ENCODE results near the gene CYP2E1. TPM values are rescaled to one million over a fixed set of nuclear protein-coding genes. Genes with fewer than 3 reads are reported as not detected.
"Not testable (repeated sequence)": the region's sequence is repeated elsewhere in the genome, so short reads cannot be mapped to it uniquely, and the experiment has no call there.

The CYP2E1 gene
- total RNA-seq, 2 donors from 2014 or later: 0.77 to 0.86 TPM

GRCh38 chr10:133515471-133515870, 11.7 kb upstream of the CYP2E1 start:
- Mint-ChIP-seq H3K36me3 (ENCODE audit: low read depth) (no peaks in the 10 kb centered on the region), H3K27ac (no peak overlapping the region), H3K27me3 (ENCODE audit: insufficient read depth) (no peaks in the 10 kb centered on the region), H3K4me1 (no peaks in the 10 kb centered on the region), H3K4me3 (no peak overlapping the region), H3K9me3 (peaks cover 81% of the 10 kb centered on the region)
- H3K27ac ChIP-seq (ENCODE audit: low read depth, low read length): no peak overlapping the region
- no peaks in the 10 kb centered on the region for H3K36me3 ChIP-seq (ENCODE audit: control insufficient read depth, insufficient read depth, low read length)
- no peaks in the 10 kb centered on the region for H3K27me3 ChIP-seq (ENCODE audit: control insufficient read depth, insufficient read depth, low read length, poor library complexity, severe bottlenecking)
- no peak for DNase-seq
- H3K4me1 ChIP-seq (ENCODE audit: control insufficient read depth, insufficient read depth, low read length): no peaks in the 10 kb centered on the region
- H3K4me3 ChIP-seq (ENCODE audit: low read length): no peak overlapping the region
- TF ChIP-seq, protein P1, sequence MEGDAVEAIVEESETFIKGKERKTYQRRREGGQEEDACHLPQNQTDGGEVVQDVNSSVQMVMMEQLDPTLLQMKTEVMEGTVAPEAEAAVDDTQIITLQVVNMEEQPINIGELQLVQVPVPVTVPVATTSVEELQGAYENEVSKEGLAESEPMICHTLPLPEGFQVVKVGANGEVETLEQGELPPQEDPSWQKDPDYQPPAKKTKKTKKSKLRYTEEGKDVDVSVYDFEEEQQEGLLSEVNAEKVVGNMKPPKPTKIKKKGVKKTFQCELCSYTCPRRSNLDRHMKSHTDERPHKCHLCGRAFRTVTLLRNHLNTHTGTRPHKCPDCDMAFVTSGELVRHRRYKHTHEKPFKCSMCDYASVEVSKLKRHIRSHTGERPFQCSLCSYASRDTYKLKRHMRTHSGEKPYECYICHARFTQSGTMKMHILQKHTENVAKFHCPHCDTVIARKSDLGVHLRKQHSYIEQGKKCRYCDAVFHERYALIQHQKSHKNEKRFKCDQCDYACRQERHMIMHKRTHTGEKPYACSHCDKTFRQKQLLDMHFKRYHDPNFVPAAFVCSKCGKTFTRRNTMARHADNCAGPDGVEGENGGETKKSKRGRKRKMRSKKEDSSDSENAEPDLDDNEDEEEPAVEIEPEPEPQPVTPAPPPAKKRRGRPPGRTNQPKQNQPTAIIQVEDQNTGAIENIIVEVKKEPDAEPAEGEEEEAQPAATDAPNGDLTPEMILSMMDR (conservative IDR thresholded peaks at IDR 0.05): no peak
- no peak overlapping the region for H3K9ac ChIP-seq (ENCODE audit: extremely low read depth, low read length, poor library complexity, severe bottlenecking)
- WGBS, 2 experiments (ENCODE audit: insufficient coverage in 1 of 2, insufficient read length in 1 of 2): 50 to 57% methylated on average over 1 to 4 of the region's 4 CpGs
- H3K9me3 ChIP-seq (ENCODE audit: control insufficient read depth, low read length): peaks cover 88% of the 10 kb centered on the region

DNA sequence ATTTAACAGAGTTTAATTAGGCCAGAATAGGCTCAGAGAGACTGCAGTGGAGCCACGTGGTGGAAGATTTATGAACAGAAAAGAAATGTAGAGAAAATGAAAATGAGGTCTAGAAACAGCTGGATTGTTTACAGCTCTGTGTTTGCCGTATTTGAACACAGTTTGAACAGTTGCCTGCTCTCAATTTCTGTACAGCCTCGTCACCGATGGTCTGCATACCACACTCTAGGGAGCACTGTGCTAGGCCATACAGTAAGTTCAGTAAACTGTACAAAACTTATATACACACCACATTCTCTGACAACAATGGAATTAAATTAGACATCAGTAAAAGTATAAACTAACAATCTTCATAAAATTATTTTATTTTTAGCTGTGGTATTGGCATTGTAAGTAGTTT, 11.1 kb upstream of the CYP2E1 start:
- Mint-ChIP-seq H3K4me3 (no peak overlapping the region), H3K9me3 (peaks cover 80% of the 10 kb centered on the region), H3K36me3 (ENCODE audit: low read depth) (no peaks in the 10 kb centered on the region), H3K27ac (no peak overlapping the region), H3K4me1 (no peaks in the 10 kb centered on the region), H3K27me3 (ENCODE audit: insufficient read depth) (no peaks in the 10 kb centered on the region)
- H3K4me1 ChIP-seq (ENCODE audit: control insufficient read depth, insufficient read depth, low read length): no peaks in the 10 kb centered on the region
- H3K4me3 ChIP-seq (ENCODE audit: low read length): no peak overlapping the region
- no peak overlapping the region for H3K9ac ChIP-seq (ENCODE audit: extremely low read depth, low read length, poor library complexity, severe bottlenecking)
- H3K9me3 ChIP-seq (ENCODE audit: control insufficient read depth, low read length): peaks cover 87% of the 10 kb centered on the region
- WGBS, 2 experiments (ENCODE audit: insufficient coverage in 1 of 2, insufficient read length in 1 of 2): 57 to 61% methylated on average over 4 of the region's 4 CpGs
- no peaks in the 10 kb centered on the region for H3K36me3 ChIP-seq (ENCODE audit: control insufficient read depth, insufficient read depth, low read length)
- H3K27ac ChIP-seq (ENCODE audit: low read depth, low read length): no peak overlapping the region
- no peaks in the 10 kb centered on the region for H3K27me3 ChIP-seq (ENCODE audit: control insufficient read depth, insufficient read depth, low read length, poor library complexity, severe bottlenecking)
- TF ChIP-seq, protein P1 (conservative IDR thresholded peaks at IDR 0.05): no peak
- DNase-seq: no peak

GRCh38 chr10:133518517-133518916, 8.6 kb upstream of the CYP2E1 start:
- DNase-seq: not testable (repeated sequence)

DNA sequence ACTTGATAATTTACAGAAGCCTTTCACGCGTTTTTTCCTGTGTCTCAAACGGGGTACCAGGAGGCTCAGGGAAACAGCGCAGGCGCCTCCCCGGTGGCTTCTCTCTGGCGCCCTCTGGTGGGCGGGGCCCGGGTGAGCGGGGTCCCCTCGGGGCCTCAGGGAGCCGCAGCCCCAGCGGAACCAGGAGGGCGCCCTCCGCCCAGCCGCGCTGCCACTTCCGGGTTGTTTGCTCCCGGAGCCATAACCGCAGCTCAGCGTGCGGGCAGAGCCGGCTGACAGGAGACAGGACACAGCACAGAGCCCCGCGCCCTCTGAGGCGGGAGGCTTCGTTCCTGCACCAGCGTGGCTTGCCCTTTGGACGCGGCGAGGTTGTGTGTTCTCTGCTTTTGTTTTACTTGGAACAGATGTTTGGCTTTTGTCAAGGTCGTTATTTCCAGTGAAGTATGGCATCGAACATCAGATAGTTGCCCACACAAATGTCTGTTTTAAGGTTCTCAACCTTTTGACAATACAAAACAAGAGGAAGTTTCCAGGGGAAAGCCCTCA, 6.9 kb upstream of the CYP2E1 start:
- no peak overlapping the region for H3K4me3 Mint-ChIP-seq
- no peaks in the 10 kb centered on the region for H3K27me3 Mint-ChIP-seq (ENCODE audit: insufficient read depth)
- Histone ChIP-seq H3K4me3 (ENCODE audit: low read length) (no peak overlapping the region), H3K36me3 (ENCODE audit: control insufficient read depth, insufficient read depth, low read length) (no peaks in the 10 kb centered on the region), H3K27ac (ENCODE audit: low read depth, low read length) (no peak overlapping the region), H3K9ac (ENCODE audit: extremely low read depth, low read length, poor library complexity, severe bottlenecking) (no peak overlapping the region), H3K27me3 (ENCODE audit: control insufficient read depth, insufficient read depth, low read length, poor library complexity, severe bottlenecking) (no peaks in the 10 kb centered on the region), H3K9me3 (ENCODE audit: control insufficient read depth, low read length) (peaks cover 78% of the 10 kb centered on the region), H3K4me1 (ENCODE audit: control insufficient read depth, insufficient read depth, low read length) (no peaks in the 10 kb centered on the region)
- H3K9me3 Mint-ChIP-seq: peaks cover 81% of the 10 kb centered on the region
- DNase-seq: peak; percentile 82
- TF ChIP-seq, protein P1 (conservative IDR thresholded peaks at IDR 0.05): peak; percentile 61
- no peaks in the 10 kb centered on the region for H3K36me3 Mint-ChIP-seq (ENCODE audit: low read depth)
- H3K27ac Mint-ChIP-seq: no peak overlapping the region
- H3K4me1 Mint-ChIP-seq: no peaks in the 10 kb centered on the region
- WGBS, 2 experiments (ENCODE audit: insufficient coverage in 1 of 2, insufficient read length in 1 of 2): 71 to 80% methylated on average over 14 to 33 of the region's 33 CpGs

More at GRCh38 chr10:133518517-133518916, 8.6 kb upstream of the CYP2E1 start:
- H3K4me1 Mint-ChIP-seq; H3K27me3 Mint-ChIP-seq (ENCODE audit: insufficient read depth); H3K27me3 ChIP-seq (ENCODE audit: control insufficient read depth, insufficient read depth, low read length, poor library complexity, severe bottlenecking); H3K36me3 Mint-ChIP-seq (ENCODE audit: low read depth); H3K27ac ChIP-seq (ENCODE audit: low read depth, low read length); H3K27ac Mint-ChIP-seq; H3K4me3 ChIP-seq (ENCODE audit: low read length); H3K4me3 Mint-ChIP-seq; H3K36me3 ChIP-seq (ENCODE audit: control insufficient read depth, insufficient read depth, low read length); H3K9ac ChIP-seq (ENCODE audit: extremely low read depth, low read length, poor library complexity, severe bottlenecking); H3K4me1 ChIP-seq (ENCODE audit: control insufficient read depth, insufficient read depth, low read length): not testable (repeated sequence)
- H3K9me3 Mint-ChIP-seq: peaks cover 81% of the 10 kb centered on the region
- whole genome bisulfite sequencing, 2 experiments (ENCODE audit: insufficient coverage in 1 of 2, insufficient read length in 1 of 2): 73 to 79% methylated on average over 3 to 5 of the region's 5 CpGs
- H3K9me3 ChIP-seq (ENCODE audit: control insufficient read depth, low read length): peaks cover 78% of the 10 kb centered on the region
